Right lobe of liver (tissue), 6 donors: ENCODE results near the gene MCRS1. TPM values are rescaled to one million over a fixed set of nuclear protein-coding genes. Genes with fewer than 3 reads are reported as not detected.

ENCODE experiments used
- ATAC-seq, 4 donors: fragments of 200-7000 bp; cut with Tn5 transposase; one replicate each; pipeline ENCODE4 v1.9.1; 2020; ENCODE audit warnings: mild to moderate bottlenecking in 4 of 4, moderate library complexity in 4 of 4
- DNase-seq, 3 donors: peaks; one replicate each; pipeline ENCODE4 v3.0.0-alpha.2; 2020
- H3K27ac ChIP-seq, 3 donors: fragments of 200-600 bp; one replicate each; pipeline ENCODE4 v1.8.0; 2022
- H3K27me3 ChIP-seq, 2 donors: fragments of 200-600 bp; one replicate each; pipeline ENCODE4 v1.8.0; 2022
- H3K36me3 ChIP-seq, 4 donors: fragments of 200-600 bp; sonication (generic) in 1 of 4; one replicate each; pipeline versions ENCODE4 v1.5.1 to v1.8.0; 2017 to 2022; ENCODE audit warnings: control low read depth in 1 of 4
- H3K4me1 ChIP-seq, 4 donors: fragments of 200-600 bp; sonication (generic) in 1 of 4; one replicate each; pipeline versions ENCODE4 v1.5.1 to v1.8.0; 2017 to 2022; ENCODE audit warnings: control low read depth in 1 of 4
- H3K4me3 ChIP-seq, 3 donors: fragments of 200-600 bp; one replicate each; pipeline ENCODE4 v1.8.0; 2022
- H3K9me3 ChIP-seq, 4 donors: fragments of 200-600 bp; sonication (generic) in 1 of 4; one replicate each; pipeline versions ENCODE4 v1.5.1 to v1.8.0; 2017 to 2022; ENCODE audit warnings: control low read depth in 1 of 4
- POLR2A ChIP-seq: fragments of 450-650 bp; IDR thresholded peaks from one replicate; pipeline ENCODE4 v1.6.1; 2017; ENCODE audit warnings: antibody characterized with exemption, mild to moderate bottlenecking
- WGBS: methylation state at CpG from one replicate; pipeline ENCODE4 v1.1.6; 2018; ENCODE audit warnings: low coverage, low lambda C conversion rate; ENCODE audit not compliant: insufficient coverage; ENCODE audit errors: missing lambda C conversion rate; 5-methylcytosine and 5-hydroxymethylcytosine counted together
- intact Hi-C, 2 donors: fragments of 100-400 bp; cut with DNase I; formaldehyde crosslinking; loops; one replicate each; pipeline versions ENCODE4 v1.11.2 to v1.14.1; 2022
- total RNA-seq, 6 experiments: library from RNA; depleted of rRNA in 2 of 6; stranded (reverse); fragments of >200 nt in 2 of 6; fragmentation: NEBNext Ultra II Directional in 3 of 6; extraction: Animal tissue kit (Norgen Biotek cat#: 25700) in 3 of 6; gene quantifications; one replicate each; pipeline versions ENCODE4 v1.1.0 to v1.2.4, GENCODE V29; 2016 to 2023
- TF ChIP-seq, protein P1 (sequence below), 4 donors: fragments of 200-600 bp in 3 of 4; fragments of 450-650 bp in 1 of 4; IDR thresholded peaks; one replicate each; pipeline versions ENCODE4 v1.5.1 to v1.8.0; 2016 to 2022; ENCODE audit warnings: antibody characterized with exemption in 4 of 4, mild to moderate bottlenecking in 2 of 4
- donor health status: DM: no; HTN: yes; CAD: no.
- donor health status: DM: no; HTN: no; CAD: no.
- donor health status: DM: no; HTN: no; CAD: no.
- donor health status: DM: no; HTN: yes; CAD: no.
- donor health status: DM: no; HTN: yes; CAD: no.

Gene MCRS1
- total RNA-seq, 6 experiments from 2014 or later, result 16.0 to 23.0 (median 20.4) TPM

DNA sequence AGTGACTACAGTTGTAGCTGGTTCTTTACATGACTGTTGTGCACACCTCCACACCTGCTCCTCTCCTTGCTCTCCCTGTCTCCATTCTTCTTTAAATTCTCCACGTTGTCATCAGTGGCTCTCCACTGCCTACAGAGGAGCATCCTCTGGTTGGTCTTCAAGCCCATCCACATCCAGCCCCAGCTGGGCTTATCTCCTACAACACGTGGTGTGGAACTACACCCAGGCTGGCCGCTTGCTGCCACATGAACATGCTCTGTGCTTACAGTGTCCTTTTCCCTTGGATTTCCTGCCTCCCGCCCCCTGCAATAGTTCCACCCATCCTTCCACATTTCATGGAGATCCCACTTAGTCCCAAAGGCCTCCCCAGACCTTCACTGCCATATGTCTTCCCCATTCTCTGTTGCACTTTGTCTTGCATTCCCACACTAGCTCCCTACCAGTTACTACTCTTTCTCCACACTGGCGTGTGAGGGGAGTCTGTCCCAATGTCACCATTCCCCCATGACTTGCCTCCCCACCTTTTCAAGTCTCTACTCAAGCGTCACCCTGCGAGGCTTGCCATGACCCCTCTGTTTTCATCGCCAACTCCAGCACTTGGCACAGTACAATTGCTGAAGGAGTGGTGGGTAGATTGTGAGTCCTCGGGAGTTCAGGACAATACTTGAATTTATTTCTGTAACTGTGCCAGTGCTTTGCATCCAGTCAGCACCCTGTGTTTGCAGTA lies 9.8 kb upstream of the MCRS1 start:
- DNase-seq (no peak), ATAC-seq (no peak)
- Histone ChIP-seq H3K4me1 (peaks cover 0 to 3% (median 0%) of the 10 kb centered on the region in 4 donors), H3K36me3 (no peaks in the 10 kb centered on the region), H3K9me3 (no peaks in the 10 kb centered on the region), H3K27ac (no peak overlapping the region), H3K27me3 (no peaks in the 10 kb centered on the region), H3K4me3 (no peak overlapping the region)
- intact Hi-C loops, result no loop called here
- no peak for TF ChIP-seq POLR2A
- TF ChIP-seq, protein P1, sequence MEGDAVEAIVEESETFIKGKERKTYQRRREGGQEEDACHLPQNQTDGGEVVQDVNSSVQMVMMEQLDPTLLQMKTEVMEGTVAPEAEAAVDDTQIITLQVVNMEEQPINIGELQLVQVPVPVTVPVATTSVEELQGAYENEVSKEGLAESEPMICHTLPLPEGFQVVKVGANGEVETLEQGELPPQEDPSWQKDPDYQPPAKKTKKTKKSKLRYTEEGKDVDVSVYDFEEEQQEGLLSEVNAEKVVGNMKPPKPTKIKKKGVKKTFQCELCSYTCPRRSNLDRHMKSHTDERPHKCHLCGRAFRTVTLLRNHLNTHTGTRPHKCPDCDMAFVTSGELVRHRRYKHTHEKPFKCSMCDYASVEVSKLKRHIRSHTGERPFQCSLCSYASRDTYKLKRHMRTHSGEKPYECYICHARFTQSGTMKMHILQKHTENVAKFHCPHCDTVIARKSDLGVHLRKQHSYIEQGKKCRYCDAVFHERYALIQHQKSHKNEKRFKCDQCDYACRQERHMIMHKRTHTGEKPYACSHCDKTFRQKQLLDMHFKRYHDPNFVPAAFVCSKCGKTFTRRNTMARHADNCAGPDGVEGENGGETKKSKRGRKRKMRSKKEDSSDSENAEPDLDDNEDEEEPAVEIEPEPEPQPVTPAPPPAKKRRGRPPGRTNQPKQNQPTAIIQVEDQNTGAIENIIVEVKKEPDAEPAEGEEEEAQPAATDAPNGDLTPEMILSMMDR (IDR thresholded peaks at IDR 0.05), result no peak
- 79% methylated on average over 9 of the region's 9 CpGs for WGBS

DNA sequence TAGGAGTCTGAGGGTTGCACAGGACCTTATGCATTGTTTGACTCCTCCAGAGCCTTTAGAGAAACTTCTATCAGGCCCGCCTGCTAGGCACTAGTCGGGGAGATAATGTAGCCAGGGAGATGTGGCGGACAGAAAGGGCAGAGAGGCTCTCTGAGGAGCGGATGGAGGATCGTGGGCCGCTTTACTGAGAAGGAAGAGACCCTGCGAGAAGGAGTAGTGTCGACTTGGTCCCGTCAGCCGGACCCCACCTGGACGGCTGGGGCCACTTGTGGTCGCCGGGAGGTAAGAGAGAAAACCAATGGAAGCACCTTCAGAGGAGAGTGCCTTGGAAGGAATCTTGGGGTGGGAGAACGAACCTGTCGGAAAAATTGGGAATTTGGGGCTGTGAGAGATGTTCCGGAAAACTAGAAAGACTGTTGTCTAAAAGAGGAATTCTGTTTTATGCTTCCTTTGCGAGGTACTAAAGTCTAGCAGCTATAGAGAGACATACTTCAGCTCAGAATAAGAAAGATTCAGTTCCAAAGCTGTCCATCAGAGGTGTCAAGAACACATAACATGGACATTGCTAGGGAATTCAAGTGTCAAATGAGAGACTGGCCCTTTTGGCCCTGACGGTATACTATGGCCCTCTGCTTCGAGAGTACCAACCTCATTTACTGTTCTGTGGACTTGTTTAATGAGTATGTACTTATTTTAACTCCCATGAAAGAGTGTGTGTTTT lies 660 bp upstream of the MCRS1 start:
- Histone ChIP-seq H3K27ac (peak overlapping the region in 2 of 3 donors; percentile 87 to 88), H3K27me3 (no peaks in the 10 kb centered on the region), H3K4me1 (peaks cover 0 to 18% (median 0%) of the 10 kb centered on the region in 4 donors), H3K36me3 (peaks cover 0 to 17% (median 7%) of the 10 kb centered on the region in 4 donors), H3K9me3 (no peaks in the 10 kb centered on the region), H3K4me3 (peak overlapping the region; percentile 88 to 97 (median 90))
- TF ChIP-seq, protein P1 (IDR thresholded peaks at IDR 0.05), result no peak
- no peak for TF ChIP-seq POLR2A
- WGBS, result 3% methylated on average over 19 of the region's 19 CpGs
- intact Hi-C loops, result no loop called here
- DNase-seq, result no peak
- peak in 2 of 4 donors; percentile 6 to 33 for ATAC-seq

DNA sequence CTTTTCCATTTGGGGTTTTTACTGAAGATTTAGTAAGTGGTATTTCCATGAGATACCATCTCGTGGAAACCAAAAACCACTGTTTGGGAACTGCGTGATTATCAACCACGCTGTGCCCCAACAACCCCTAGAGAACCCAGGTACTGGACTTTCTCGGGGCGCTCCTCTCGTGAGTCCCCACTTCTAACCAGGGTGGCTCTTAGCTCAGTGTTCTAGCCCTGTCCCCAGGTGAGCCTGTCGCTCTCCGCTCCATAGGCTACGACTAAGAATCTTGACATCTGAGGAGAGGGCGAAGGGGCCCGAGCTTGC lies 686 bp downstream of the MCRS1 start:
- intact Hi-C loops, result no loop called here
- TF ChIP-seq, protein P1 (IDR thresholded peaks at IDR 0.05), result no peak
- no peak for TF ChIP-seq POLR2A
- H3K27me3 ChIP-seq, result no peaks in the 10 kb centered on the region
- peak overlapping the region; percentile 88 to 97 (median 90) for H3K4me3 ChIP-seq
- no peak for DNase-seq
- WGBS, result 5% methylated on average over 9 of the region's 11 CpGs
- peak overlapping the region in 1 of 3 donors; percentile 88 for H3K27ac ChIP-seq
- H3K36me3 ChIP-seq, result peaks cover 0 to 30% (median 15%) of the 10 kb centered on the region in 4 donors
- peaks cover 0 to 18% (median 0%) of the 10 kb centered on the region in 4 donors for H3K4me1 ChIP-seq
- peak in 1 of 4 donors; percentile 7 for ATAC-seq
- no peaks in the 10 kb centered on the region for H3K9me3 ChIP-seq

DNA sequence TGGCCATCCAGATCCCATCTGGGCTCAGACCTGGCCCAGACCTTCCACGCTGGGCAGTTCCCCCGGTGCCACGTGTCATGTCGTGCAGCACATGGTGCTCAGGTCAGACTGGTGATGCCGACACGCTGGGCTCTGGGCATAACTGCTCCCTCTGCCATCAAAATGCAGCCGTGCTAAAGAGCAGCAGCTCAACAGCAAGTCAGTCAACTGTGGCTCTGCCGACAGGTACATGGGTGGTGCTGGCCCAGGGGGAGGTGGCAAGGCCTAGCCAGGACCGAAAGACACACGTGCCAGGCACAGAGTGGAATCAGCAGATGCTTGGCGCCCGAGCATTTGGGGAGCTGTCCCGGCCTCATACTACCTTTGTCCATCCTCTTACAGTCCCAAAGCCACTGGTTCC lies 1.6 kb downstream of the MCRS1 start:
- no CpG with 5 or more reads among the region's 13 CpGs for WGBS
- ATAC-seq (no peak), DNase-seq (no peak)
- peaks cover 0 to 18% (median 0%) of the 10 kb centered on the region in 4 donors for H3K4me1 ChIP-seq
- H3K27me3 ChIP-seq, result no peaks in the 10 kb centered on the region
- TF ChIP-seq POLR2A, result no peak
- TF ChIP-seq, protein P1 (IDR thresholded peaks at IDR 0.05), result no peak
- peaks cover 0 to 38% (median 20%) of the 10 kb centered on the region in 4 donors for H3K36me3 ChIP-seq
- H3K9me3 ChIP-seq, result no peaks in the 10 kb centered on the region
- intact Hi-C loops, result no loop called here
- H3K4me3 ChIP-seq, result no peak overlapping the region
- no peak overlapping the region for H3K27ac ChIP-seq
